HepG2 (cell line): ENCODE data around the gene ABHD6. TPM values are rescaled to one million over a fixed set of nuclear protein-coding genes. Genes with fewer than 3 reads are reported as not detected.

Experiments
- CEBPB ChIP-seq: IDR thresholded peaks from 2 replicates; pipeline ENCODE4 v1.6.1; 2011; ENCODE audit warnings: low read depth, low read length, improper control_type of control experiment, borderline replicate concordance
- PRDM15 ChIP-seq: sonication (generic); formaldehyde crosslinking; IDR thresholded peaks from 2 replicates; pipeline ENCODE4 v1.4.0; 2020; ENCODE audit warnings: missing genetic modification reagents
- ZNF160 ChIP-seq: sonication (generic); formaldehyde crosslinking; IDR thresholded peaks from 2 replicates; pipeline ENCODE4 v1.8.0; 2022; ENCODE audit warnings: mild to moderate bottlenecking, inconsistent platforms, missing genetic modification reagents
- ZNF232 ChIP-seq: sonication (generic); formaldehyde crosslinking; IDR thresholded peaks from 2 replicates; pipeline ENCODE4 v1.4.0; 2020; ENCODE audit warnings: missing genetic modification reagents, borderline replicate concordance
- ZNF275 ChIP-seq: sonication (generic); formaldehyde crosslinking; IDR thresholded peaks from 2 replicates; pipeline ENCODE4 v1.8.0; 2022; ENCODE audit warnings: missing genetic modification reagents, mild to moderate bottlenecking, inconsistent platforms, borderline replicate concordance
- ZNF335 ChIP-seq: sonication (generic); formaldehyde crosslinking; IDR thresholded peaks from 2 replicates; pipeline ENCODE4 v1.4.0; 2020; ENCODE audit warnings: missing genetic modification reagents
- ZNF770 ChIP-seq: sonication (generic); formaldehyde crosslinking; IDR thresholded peaks from 2 replicates; pipeline ENCODE4 v1.5.0; 2020; ENCODE audit warnings: mild to moderate bottlenecking, missing genetic modification reagents
- polyA plus RNA-seq, 8 experiments: library from polyadenylated mRNA; depleted of rRNA in 3 of 8; stranded (reverse) in 7 of 8; unstranded in 1 of 8; fragments of >200 nt; fragmentation: Illumina TruSeq in 4 of 8; extraction: Trizol in 4 of 8; gene quantifications; 2 replicates each; pipeline versions ENCODE4 v1.2.1 to v1.2.3, GENCODE V29; 2011 to 2016; ENCODE audit warnings: low read depth in 4 of 8, missing spikeins in 1 of 8, mixed read lengths in 1 of 8; ENCODE audit not compliant: insufficient read depth in 1 of 8
- total RNA-seq, 5 experiments: library from RNA; depleted of rRNA; stranded (reverse); fragments of >200 nt; fragmentation: Illumina TruSeq; extraction: Trizol; gene quantifications; 2 replicates each; pipeline ENCODE4 v1.2.3, GENCODE V29; 2016; ENCODE audit warnings: low read depth in 1 of 5

The ABHD6 gene
- total and polyA plus RNA-seq, 2 of the 13 experiments (the other 11 are each of a cell fraction or from before 2014, with no cell fraction given), result 9.0 to 17.2 TPM

- TF ChIP-seq ZNF232 (CRISPR knock-in tag), result no peak
- peak; percentile 92 for TF ChIP-seq ZNF770 (CRISPR knock-in tag)
- no peak for TF ChIP-seq PRDM15 (CRISPR knock-in tag)
- no peak for TF ChIP-seq ZNF335
- no peak for TF ChIP-seq ZNF160 (CRISPR knock-in tag)
- no peak for TF ChIP-seq ZNF275 (CRISPR knock-in tag)
- TF ChIP-seq CEBPB, result peak; percentile 7; the same call in 1 of the 2 replicates
Observed at GRCh38 chr3:58329922-58330413, 92.4 kb downstream of the ABHD6 start (continued).
